ENCODE measurements around the gene TLNRD1. TPM values are rescaled to one million over a fixed set of nuclear protein-coding genes. Genes with fewer than 3 reads are reported as not detected.
A peak's percentile ranks its signal among the peaks of the same experiment; 100 is the strongest.

TLNRD1 gene
- total and polyA plus RNA-seq, 7 donors, result 0.65 to 5.1 (median 2.6) TPM

DNA sequence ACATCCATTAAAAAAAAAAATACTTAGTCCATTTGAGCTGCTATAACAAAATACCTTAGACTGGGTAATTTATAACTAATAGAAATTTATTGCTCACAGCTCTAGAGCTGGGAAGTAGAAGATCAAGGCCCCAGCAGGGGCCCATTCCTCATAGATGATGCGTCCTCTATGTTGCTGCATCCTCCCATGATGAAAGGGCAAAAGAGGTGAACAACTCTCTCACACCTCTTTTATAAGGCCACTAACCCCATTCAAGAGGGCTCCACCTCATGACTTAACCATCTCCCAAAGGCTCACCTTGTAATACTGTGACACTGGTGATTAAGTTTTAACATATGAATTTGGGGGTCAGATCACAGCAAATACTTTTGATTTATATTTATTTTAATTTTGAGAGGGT lies 3.0 kb upstream of the TLNRD1 start:
- Histone ChIP-seq H3K27me3 (ENCODE audit: insufficient read depth in 3 of 3, low read length in 2 of 3) (peaks cover 0 to 31% (median 13%) of the 10 kb centered on the region in 3 donors), H3K27ac (no peak overlapping the region), H3K36me3 (ENCODE audit: insufficient read depth in 1 of 2, low read depth in 1 of 2) (no peaks in the 10 kb centered on the region), H3K9me3 (no peaks in the 10 kb centered on the region), H3K4me1 (no peaks in the 10 kb centered on the region), H3K4me3 (no peak overlapping the region)
- no peak for ATAC-seq
- no peak for DNase-seq
- intact Hi-C loops (cut with DNase I), result loop anchor here in 1 of 2 donors (5.0 kb wide), 1 partner anchor 100 kb away; no protein-coding TSS in a partner anchor
- WGBS, 3 donors, result 95 to 100% (median 96%) methylated on average over 1 of the region's 1 CpG
- TF ChIP-seq, protein P1, sequence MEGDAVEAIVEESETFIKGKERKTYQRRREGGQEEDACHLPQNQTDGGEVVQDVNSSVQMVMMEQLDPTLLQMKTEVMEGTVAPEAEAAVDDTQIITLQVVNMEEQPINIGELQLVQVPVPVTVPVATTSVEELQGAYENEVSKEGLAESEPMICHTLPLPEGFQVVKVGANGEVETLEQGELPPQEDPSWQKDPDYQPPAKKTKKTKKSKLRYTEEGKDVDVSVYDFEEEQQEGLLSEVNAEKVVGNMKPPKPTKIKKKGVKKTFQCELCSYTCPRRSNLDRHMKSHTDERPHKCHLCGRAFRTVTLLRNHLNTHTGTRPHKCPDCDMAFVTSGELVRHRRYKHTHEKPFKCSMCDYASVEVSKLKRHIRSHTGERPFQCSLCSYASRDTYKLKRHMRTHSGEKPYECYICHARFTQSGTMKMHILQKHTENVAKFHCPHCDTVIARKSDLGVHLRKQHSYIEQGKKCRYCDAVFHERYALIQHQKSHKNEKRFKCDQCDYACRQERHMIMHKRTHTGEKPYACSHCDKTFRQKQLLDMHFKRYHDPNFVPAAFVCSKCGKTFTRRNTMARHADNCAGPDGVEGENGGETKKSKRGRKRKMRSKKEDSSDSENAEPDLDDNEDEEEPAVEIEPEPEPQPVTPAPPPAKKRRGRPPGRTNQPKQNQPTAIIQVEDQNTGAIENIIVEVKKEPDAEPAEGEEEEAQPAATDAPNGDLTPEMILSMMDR (IDR thresholded peaks at IDR 0.05), result no peak

DNA sequence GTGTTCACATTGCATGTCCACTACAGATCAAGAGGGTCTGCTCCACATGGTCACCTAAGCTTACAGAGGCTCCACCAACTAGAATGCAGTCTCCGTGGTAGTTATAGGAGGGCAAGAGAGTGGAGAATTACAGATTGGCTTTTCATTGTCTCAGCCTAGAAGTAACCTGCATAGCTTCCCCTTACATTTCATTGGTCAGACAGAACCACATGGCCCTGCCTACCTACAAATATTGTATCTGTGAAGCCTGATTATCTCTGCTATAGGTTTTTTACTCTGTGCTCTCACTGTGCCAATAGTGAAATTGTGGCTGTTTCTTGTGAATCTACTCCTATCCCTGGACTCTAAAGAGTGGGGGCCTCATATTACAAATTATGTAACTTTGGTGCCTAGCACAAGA lies 2.5 kb upstream of the TLNRD1 start:
- Histone ChIP-seq H3K36me3 (ENCODE audit: insufficient read depth in 1 of 2, low read depth in 1 of 2) (no peaks in the 10 kb centered on the region), H3K9me3 (no peaks in the 10 kb centered on the region), H3K4me1 (no peaks in the 10 kb centered on the region), H3K4me3 (no peak overlapping the region), H3K27ac (no peak overlapping the region), H3K27me3 (ENCODE audit: insufficient read depth in 3 of 3, low read length in 2 of 3) (peaks cover 0 to 37% (median 13%) of the 10 kb centered on the region in 3 donors)
- DNase-seq (no peak), ATAC-seq (no peak)
- TF ChIP-seq, protein P1 (IDR thresholded peaks at IDR 0.05), result no peak
- intact Hi-C loops (cut with DNase I), result loop anchor here in 1 of 2 donors (5.0 kb wide), 1 partner anchor 99 kb away; no protein-coding TSS in a partner anchor
- 81 to 90% (median 86%) methylated on average over 1 of the region's 1 CpG for WGBS, 3 donors

DNA sequence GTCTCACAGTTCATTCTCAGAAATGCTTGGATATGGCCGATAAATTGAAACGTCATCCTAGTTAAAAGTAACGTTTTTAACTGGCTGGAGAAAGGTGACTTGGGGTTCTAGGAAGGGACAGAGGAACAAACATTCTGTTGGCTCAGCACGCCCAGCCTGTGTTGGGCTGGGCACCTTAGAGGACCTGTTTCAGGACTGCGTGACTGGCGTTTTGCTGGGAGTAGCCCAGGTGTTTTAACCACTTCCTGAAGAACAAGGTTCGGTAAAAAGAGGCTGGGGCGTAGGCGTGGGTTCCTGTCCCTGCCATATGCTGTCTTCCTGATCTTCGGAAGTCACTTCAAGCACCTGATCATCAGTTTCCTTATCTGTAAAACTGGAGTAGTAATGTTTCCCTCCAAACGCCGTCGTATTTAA lies 1.1 kb upstream of the TLNRD1 start:
- H3K27ac ChIP-seq, result no peak overlapping the region
- H3K9me3 ChIP-seq, result no peaks in the 10 kb centered on the region
- peaks cover 3% of the 10 kb centered on the region for H3K4me1 ChIP-seq
- peak overlapping the region; percentile 84 for H3K4me3 ChIP-seq
- WGBS, 3 donors, result 59 to 67% (median 61%) methylated on average over 13 of the region's 13 CpGs
- TF ChIP-seq, protein P1 (IDR thresholded peaks at IDR 0.05), result no peak
- H3K27me3 ChIP-seq (ENCODE audit: insufficient read depth in 3 of 3, low read length in 2 of 3), result peaks cover 0 to 50% (median 13%) of the 10 kb centered on the region in 3 donors
- intact Hi-C loops (cut with DNase I), result loop anchor here (5.0 kb wide), 2 partner anchors 98 to 108 kb away; no protein-coding TSS in a partner anchor
- DNase-seq, result no peak
- no peaks in the 10 kb centered on the region for H3K36me3 ChIP-seq (ENCODE audit: insufficient read depth in 1 of 2, low read depth in 1 of 2)
- no peak for ATAC-seq

DNA sequence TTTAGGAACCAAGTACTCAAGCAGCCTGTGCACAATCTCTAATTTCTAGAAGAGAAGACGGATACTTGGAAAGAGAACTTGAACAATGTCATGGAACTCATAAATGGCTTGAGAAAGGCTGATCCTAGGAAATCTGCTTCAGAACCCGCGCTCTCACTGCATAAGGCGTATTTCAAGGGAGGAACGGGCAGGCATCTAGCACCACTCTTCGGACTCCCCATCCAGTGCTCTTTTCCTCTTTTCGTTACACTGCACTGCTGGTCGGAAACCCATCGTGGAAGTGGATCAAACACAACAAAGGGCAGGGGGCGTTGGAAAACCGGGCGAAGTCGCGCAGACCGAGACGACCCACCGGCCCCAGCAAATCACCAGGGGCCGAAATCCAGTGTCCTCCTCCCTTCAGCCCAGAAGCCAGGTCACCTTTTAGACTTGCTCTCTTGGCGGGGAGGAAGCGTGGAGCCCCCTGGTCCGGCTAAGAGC lies 539 bp upstream of the TLNRD1 start:
- intact Hi-C loops (cut with DNase I), result loop anchor here in 1 of 2 donors (5.0 kb wide), 1 partner anchor 107 kb away; no protein-coding TSS in a partner anchor
- TF ChIP-seq, protein P1 (IDR thresholded peaks at IDR 0.05), result no peak

More for the DNA sequence above, 539 bp upstream of the TLNRD1 start:
- H3K4me1 ChIP-seq, result peaks cover 3% of the 10 kb centered on the region
- peak overlapping the region; percentile 80 for H3K27ac ChIP-seq
- peak in 1 of 4 donors; percentile 10 for ATAC-seq
- peak overlapping the region; percentile 84 for H3K4me3 ChIP-seq
- no peaks in the 10 kb centered on the region for H3K9me3 ChIP-seq
- WGBS, 3 donors, result 9 to 14% (median 10%) methylated on average over 19 to 21 of the region's 21 CpGs
- H3K36me3 ChIP-seq (ENCODE audit: insufficient read depth in 1 of 2, low read depth in 1 of 2), result no peaks in the 10 kb centered on the region
- no peak for DNase-seq
- H3K27me3 ChIP-seq (ENCODE audit: insufficient read depth in 3 of 3, low read length in 2 of 3), result peaks cover 0 to 55% (median 13%) of the 10 kb centered on the region in 3 donors
